GM18873 (cell line): ENCODE measurements around the gene DYNLL2.
"Not testable (repeated sequence)": the region's sequence is repeated elsewhere in the genome, so short reads cannot be mapped to it uniquely, and the experiment has no call there.

ENCODE experiments used
- ATAC-seq: cut with Tn5 transposase; IDR thresholded peaks from one replicate; pipeline ENCODE4 v1.9.1; 2021; ENCODE audit warnings: mild to moderate bottlenecking, moderate library complexity, moderate number of reproducible peaks; ENCODE audit not compliant: unreplicated experiment, low FRiP score

Gene DYNLL2

DNA sequence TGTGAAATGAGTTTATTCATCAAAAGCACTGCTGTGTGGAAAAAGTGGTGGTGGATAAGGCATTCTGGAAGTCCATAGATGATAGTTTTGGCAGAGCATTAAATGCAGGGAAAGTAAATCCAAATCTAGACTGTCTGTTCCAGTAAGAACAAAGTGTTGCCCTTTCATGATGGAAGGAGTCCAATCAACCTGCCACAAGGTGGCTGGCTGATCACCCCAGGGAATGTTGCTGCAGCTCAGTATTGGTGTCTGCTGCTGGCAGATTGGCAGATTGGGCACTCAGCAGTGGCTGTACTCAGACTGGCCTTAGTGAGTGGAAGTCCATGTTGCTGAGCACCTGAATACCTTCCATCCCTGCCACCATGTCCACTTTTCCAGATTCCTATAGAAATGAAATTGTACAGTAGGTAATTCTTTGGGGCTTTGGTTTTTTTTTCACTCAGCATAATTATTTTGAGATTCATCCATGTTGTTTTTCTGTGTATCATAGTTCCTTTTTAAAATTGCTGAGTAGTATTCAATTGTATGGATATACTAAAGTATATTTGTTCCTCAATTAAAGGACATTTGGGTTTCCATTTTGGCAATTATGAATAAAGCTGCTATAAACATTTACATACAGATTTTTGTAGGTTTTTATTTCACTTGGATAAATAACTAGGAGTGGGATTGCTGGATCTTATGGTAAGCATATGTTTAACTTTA, 14.3 kb downstream of the DYNLL2 start:
- no peak for ATAC-seq

DNA sequence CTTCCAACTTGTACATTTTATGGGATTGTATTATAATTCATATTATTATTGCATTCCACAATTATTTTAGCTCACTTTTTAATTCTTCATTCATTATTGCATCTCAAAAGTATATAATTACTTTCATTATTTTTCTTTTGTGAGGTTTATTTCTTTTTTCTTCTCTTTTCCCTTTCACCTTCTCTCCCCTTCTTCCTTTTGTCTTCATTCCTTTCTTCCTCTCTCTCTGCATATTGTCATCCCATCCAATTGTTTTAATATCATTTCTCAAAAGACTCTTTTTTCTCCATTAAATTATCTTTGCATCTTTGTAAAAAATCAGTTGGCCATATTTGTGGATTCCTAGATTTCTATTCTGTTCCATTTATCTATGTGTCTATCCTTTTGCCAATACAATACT, 17.3 kb downstream of the DYNLL2 start:
- no peak for ATAC-seq

DNA sequence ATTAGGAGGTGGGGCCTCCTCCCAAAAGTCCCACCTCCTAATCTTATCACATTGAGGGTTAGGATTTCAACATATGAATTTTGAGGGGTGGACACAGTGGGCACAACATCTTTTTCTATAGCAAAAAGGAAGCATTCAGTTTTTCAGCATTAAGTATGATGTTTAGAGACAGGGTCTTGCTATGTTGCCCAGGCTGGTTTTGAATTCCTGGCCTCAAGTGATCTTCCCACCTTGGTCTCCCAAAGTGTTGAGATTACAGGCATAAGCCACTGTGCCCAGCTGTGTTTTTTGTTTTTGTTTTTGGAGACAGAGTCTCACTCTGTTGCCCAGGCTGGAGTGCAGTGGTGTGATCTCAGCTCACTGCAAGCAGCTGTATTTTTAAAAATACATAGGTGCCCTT, 18.7 kb downstream of the DYNLL2 start:
- not testable (repeated sequence) for ATAC-seq

DNA sequence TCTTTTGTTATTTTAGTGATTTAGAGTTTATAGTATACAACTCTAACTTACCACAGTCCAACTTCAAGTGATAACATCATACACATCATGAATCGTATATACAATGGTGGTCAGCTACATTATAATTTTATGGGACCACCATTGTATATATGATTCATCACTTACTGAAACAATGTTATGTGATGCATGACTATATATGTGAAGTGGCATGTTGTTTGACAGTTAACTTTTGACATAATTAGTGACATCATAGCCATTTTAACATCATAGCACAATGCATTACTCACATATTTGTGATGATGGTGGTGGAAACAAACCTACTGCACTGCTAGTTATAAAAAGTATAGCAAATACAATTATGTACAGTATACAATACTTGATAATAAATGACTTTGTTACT, 21.9 kb downstream of the DYNLL2 start:
- no peak for ATAC-seq

DNA sequence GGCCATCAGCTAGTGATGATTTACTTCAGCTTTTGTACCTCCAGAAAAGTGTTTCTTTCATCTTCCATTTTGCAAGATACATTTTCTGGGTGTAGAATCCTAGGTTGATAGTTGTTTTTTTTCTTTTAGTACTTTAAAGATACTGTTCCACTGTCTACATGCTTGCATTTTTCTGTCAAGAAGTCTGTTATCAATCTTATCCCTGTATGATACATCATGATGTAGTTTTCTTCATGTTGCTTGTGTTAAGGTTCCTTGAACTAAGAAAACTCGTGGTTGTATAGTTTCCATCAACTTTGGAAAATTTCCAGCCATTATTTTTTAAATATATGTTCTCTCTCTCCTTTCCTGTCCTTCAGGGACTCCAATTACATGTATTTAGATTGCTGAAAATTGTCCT, 24.1 kb downstream of the DYNLL2 start:
- ATAC-seq, result no peak

DNA sequence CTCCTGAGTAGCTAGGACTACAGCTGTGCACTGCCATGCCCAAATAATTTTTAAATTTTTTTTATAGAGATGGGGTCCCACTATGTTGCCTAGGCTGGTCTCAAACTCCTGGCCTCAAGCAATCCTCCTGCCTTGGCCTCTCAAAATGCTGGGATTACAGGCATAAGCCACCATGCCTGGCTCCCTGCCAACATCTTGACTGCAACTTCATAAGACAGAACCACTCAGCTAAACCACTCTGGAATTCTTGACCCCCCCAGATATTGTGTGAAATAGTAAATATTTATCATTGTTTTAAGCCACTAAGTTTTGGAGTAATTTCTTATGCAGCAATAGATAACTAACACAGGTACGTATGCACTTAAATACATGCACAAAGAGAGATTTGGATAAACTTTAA, 26.0 kb downstream of the DYNLL2 start:
- no peak for ATAC-seq

DNA sequence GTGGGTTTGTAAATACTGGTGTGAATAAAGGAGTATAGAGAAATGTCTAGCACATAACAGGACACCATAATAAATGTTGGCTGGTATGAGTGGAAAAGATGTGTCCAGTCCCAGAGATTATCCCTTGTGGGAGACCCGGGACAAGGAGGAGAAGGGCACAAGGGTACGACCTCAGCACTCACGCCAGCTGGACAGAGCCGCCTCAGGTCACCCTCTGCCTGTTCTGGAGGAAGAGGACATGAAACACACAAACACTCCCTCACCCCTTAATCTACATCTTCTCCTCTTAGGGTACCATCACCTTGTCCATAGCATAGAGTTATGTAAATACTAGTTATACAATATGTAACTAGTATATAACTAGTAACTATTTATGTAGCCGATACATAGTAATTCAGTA, 26.8 kb downstream of the DYNLL2 start:
- no peak for ATAC-seq

DNA sequence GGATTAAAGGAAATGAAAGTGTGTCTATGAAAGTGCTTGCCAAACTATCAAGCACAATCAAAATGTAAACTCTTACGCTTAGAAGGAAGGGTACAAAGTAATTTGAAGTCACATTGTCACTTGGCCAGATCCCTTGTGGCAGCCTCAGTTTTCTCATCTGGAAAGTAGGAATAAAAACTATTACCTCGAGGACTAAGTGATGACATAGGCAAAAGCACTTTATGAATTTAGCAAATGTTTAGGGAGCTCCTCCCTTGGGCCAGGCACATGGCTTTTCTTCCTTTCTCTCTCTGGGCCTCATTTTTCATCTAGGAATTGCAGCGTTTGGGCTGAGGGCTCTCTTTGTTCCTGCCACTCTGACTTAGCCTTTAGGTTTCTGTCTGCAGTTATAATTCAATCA, 28.5 kb downstream of the DYNLL2 start:
- no peak for ATAC-seq

DNA sequence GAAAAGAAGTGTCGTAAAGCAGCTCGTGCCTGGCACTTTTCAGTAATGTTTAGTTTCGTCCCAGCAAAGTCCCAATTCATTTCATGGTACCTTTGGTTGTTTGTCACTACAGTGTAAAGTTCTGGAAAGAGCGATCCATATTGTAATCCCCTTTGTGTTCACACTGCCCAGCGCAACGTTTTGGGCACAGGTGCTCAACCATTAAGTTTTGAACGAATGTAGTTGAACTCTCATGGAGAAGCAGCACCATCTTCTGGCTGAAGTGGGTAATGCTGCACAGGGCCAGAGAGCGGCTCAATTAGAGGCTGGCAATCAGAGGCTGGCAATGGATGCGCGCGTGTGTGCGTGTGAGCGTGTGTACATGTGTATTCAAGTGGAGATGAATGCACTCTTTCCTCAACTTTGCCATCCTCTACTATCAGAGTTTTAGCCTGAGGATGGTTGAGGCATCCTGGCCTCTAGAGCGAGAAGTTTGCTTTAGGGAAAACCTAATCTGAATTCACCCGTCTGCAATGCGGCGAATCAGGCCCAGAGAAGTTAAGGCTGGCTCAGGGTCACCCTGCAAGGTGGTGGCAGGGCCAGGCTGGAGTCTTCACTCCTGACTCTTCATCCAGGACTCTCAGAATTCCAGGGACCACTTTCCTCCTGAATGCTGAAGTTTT, 29.9 kb downstream of the DYNLL2 start:
- ATAC-seq, result no peak

DNA sequence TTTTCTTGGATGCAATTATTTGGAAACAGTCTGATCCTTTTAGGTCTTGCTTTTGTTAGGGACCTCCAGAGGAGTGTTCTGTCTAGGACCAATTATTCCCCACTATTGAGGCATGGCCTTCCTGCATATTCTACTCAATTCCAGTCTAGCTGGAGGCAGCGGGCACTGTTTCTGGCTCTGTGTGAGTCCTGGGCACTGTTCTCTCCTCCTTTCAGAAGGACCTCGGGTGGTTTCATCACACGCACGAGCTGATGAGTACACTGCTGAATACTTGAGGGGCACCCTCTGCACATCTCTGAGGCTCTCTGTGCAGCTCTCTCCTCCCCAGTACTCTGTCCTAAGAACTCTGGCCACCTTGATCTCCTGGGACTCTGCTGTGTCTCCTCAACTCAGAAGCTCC, 30.7 kb downstream of the DYNLL2 start:
- ATAC-seq, result no peak

DNA sequence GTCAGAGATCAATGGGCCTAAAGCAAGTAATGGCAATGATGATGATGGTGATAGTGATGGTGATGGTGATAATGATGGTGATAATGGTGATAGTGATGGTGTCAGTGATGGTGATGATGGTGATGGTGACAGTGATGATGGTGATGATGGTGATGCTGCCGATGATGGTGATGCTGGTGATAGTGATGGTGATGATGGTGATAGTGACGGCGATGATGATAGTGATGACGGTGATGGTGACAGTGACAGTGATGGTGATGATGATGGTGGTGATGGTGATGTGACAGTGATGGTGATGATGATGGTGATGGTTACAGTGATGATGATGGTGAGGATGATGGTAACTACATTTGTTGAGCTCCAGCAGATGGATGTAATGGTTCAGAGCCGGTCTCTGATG, 34.2 kb downstream of the DYNLL2 start:
- ATAC-seq, result no peak

DNA sequence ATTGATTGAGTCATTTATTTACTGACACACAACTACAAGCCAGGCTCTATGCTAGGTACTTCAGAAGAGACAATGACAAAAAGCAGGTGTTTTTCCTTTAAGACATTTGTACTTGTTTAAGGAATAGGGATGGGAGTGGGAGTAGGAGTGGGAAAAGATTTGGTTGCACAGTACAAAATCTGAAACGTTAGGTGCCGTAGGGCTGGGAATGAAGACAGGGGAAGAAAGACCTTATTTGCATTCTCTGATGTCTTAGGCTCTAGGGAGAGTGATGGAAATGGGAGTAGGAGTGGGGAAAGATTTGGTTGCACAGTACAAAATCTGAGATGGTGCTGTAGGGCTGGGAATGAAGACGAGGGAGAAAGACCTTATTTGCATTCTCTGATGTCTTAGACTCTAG, 36.3 kb downstream of the DYNLL2 start:
- ATAC-seq, result no peak

DNA sequence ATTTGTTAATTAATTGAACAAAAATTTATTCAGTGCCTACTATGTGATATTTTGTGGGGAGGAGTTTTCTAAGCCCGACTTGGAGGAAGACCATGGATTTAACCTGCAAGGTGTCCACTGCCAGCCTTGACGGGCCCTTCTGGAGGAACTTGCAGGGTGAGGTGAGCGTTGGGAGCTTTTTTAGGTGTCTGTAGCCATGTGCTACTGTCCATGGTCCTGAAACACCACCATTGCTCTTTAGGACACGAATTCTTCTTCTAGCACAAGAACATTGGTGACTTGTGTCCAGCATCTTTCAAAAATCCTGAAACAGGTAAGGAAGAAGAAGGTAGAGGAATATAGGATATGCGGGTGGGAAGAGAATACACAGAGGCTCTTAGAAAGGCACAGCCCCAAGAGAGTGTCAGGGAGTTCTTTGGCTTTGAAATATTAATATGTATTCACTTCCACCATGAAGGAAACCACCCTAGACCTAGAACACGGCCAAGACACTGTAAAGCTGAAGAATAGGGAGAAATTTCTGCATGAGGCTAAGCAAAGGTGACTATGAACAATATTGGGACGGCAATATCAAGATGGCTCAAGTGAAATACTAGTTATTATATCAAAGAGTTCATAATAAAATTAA, 37.1 kb downstream of the DYNLL2 start:
- ATAC-seq, result no peak

DNA sequence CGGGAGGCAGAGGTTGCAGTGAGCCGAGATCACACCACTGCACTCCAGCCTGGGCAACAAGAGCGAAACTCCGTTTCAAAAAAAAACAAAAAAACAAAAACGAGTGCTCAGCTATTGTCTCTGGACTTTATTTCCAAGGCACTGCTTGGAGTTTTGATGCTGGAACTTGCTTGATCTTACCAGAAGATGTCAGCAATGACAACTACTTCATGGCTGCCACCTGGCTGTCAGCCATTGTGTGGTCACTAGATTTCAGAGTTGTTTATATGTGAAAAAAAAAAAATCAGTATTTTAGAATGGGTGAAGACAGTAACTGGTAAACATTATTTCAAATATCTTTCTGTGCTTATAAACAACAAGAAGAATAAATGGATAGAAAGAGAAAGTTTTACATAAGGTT, 38.7 kb downstream of the DYNLL2 start:
- no peak for ATAC-seq

DNA sequence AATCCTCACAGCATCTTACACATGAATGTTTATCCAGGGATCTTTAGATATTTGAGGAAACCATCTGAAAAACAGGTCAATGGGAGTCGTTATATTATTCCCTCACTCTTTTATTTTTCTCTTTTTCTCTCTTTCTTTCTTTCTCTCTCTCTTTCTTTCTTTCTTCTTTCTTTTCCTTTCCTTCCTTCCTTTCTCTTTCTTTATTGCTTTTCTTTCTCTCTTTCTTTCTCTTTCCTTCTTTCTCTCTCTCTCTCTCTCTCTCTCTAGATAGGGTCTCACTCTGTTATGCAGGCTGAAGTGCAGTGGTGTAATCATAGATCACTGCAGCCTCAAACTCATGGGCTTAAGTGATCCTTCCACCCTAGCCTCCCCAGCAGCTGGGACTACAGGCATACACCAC, 44.6 kb downstream of the DYNLL2 start:
- ATAC-seq, result no peak

DNA sequence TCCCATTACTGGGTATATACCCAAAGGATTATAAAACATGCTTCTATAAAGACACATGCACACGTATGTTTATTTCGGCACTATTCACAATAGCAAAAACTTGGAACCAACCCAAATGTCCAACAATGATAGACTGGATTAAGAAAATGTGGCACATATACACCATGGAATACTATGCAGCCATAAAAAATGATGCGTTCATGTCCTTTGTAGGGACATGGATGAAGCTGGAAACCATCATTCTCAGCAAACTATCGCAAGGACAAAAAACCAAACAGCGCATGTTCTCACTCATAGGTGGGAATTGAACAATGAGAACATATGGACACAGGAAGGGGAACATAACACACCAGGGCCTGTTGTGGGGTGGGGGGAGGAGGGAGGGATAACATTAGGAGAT, 49.5 kb downstream of the DYNLL2 start:
- not testable (repeated sequence) for ATAC-seq

DNA sequence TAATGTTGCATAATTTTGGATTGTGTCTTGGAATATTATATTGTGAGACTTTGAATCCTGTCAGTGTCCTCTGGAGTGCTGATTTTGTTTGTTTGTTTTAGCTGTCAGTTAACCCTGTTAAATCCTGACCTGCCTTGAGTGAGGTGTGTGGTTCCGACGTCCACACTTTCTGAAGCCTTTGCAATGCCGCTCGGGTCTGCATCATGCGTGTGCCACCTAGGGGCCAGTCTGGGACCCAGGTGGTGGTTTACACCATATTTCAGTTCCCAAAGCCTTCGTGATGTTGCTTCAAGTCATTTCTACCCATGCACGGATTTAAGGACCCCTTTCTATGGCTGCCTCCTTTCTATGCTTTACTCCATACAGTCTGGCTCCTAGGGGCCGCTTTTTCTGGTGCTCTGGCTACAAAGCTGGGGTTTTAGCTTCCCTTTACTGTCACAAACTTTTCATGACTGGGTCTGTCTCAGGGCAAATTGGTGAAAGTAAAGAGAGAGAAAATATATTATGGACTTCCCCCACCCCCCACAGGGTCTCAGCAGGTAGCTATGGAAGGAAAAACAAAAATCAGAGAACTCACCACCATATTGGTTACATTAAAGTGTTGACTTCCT, 53.6 kb downstream of the DYNLL2 start:
- no peak for ATAC-seq

DNA sequence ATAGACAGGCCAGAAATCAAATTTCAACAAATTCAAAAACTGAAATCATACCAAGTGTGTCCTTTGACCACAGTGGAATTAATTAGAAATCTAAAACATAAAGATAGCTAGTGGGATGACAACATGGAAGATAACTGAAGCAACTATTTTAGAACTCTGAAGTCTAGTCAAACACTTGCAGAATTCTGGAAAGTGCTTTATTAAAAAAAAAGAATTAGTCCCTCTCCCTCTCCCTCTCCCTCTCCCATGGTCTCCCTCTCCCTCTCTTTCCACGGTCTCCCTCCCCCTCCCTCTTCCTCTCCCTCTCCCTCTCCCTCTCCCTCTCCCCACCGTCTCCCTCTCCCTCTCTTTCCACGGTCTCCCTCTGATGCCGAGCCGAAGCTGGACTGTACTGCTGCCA, 58.3 kb downstream of the DYNLL2 start:
- no peak for ATAC-seq

DNA sequence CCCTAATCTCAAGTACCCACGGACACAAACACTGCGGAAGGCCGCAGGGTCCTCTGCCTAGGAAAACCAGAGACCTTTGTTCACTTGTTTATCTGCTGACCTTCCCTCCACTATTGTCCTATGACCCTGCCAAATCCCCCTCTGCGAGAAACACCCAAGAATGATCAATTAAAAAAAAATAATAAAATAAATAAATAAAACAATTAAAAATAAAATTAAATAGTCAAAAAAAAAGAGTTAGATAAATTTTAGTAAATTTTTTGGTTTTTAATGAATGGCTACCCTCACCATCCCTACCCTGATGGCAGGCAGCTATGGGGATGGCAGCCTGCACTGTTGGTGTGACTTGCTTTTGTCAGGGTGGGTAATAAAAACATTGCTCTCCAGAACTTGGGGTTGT, 60.1 kb downstream of the DYNLL2 start:
- not testable (repeated sequence) for ATAC-seq

DNA sequence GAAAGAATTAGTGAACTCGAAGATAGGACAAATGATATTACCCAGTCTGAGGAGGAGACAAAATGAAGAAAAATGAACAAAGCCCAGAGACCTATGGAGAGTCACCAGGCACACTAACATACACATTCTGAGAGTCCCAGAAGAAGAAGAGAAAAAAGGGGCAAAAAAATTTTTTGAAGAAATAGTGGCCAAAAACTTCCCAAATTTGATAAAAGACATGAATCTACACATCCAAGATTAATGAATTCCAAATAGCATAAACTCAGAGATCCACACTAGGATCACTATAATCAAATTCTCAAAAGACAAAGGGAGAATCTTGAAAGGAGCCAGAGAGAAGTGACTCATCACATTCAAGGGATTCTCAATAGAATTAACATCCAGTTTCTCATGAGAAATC, 61.6 kb downstream of the DYNLL2 start:
- no peak for ATAC-seq
